ENCODE measurements around the gene MAP3K10.

- TF ChIP-seq CTCF (conservative IDR thresholded peaks at IDR 0.05) (no peak), EZH2 (IDR thresholded peaks at IDR 0.05; ENCODE audit: low read depth) (no peak)
Measured at GRCh38 chr19:40162104-40162503, 29.1 kb upstream of the MAP3K10 start.
